Ovary (tissue), 3 donors: ENCODE data around the gene S1PR1.

Source experiments
- CTCF ChIP-seq, 3 donors: fragments of 450-650 bp in 2 of 3; fragments of 200-600 bp in 1 of 3; IDR thresholded peaks; one replicate each; pipeline versions ENCODE4 v1.5.1 to v1.8.0; 2016 to 2022; ENCODE audit warnings: antibody characterized with exemption in 3 of 3, mild to moderate bottlenecking in 1 of 3
- EP300 ChIP-seq: sonication (generic); formaldehyde crosslinking; IDR thresholded peaks from one replicate; pipeline ENCODE4 v1.6.1; 2017; ENCODE audit warnings: antibody characterized with exemption
- POLR2A ChIP-seq: fragments of 450-650 bp; IDR thresholded peaks from one replicate; pipeline ENCODE4 v1.6.1; 2017; ENCODE audit warnings: antibody characterized with exemption, mild to moderate bottlenecking, moderate library complexity
- donor health status: DM: no; HTN: no; CAD: no.

DNA sequence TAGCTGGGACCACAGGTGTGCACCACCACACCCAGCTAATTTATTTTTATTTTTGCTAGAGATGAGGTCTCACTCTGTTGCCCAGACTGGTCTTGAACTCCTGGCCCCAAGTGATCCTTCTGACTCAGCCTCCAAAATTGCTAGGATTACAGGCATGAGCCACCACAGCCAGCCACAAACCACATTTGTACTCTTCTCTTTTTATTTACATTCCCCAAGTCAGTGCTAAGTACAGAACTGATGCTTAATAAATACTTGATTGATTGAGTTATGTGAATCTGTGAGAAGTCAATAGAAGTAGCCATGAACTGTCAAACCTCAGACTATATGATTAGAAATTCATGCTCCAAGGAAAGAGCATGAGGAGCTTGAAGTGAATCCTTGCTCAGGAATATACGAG, 48.5 kb upstream of the S1PR1 start:
- TF ChIP-seq POLR2A = no peak
- no peak for TF ChIP-seq CTCF (IDR thresholded peaks at IDR 0.05)
- no peak for TF ChIP-seq EP300
